ENCODE data around the gene SOX6.

- TF ChIP-seq CTCF (IDR thresholded peaks at IDR 0.05): no peak
- TF ChIP-seq POLR2A (IDR thresholded peaks at IDR 0.05): no peak
Observed at GRCh38 chr11:16185042-16185441, 171.3 kb downstream of the SOX6 start.
